ENCODE data around the gene CNTN5.

CNTN5 gene

DNA sequence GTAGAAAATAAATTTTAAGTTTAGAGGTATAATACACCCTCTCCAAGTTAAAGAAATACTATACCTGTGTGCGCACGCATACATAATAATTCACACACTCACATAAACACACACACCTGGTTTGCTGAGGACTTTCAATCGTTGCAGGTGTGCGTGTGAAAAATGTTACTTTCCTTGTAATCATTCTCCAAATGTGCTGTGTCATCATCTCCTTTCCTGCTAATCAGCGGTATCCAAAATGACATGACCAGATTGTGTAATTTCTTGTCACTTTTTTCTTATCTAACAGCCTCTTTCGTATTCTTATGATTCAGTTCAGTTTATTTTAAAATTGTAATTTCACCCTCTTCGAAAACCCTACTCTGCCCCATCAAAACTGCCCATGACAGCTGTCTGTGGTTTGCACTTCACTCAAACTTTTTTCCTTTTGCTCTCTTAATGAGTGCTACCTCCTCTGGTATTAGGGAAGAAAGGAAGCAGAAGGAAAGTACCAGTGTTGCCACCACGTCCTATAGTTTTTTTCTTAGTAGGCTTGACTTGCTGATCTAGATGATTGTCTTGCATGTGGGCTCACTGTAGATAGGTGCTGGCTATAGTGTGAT, 651.2 kb downstream of the CNTN5 start:
- Histone ChIP-seq H3K27ac (ENCODE audit: poor library complexity, severe bottlenecking) (no peak overlapping the region), H3K36me3 (ENCODE audit: low read depth) (no peaks in the 10 kb centered on the region), H3K4me3 (ENCODE audit: severe bottlenecking) (no peak overlapping the region), H3K9me3 (ENCODE audit: severe bottlenecking) (no peaks in the 10 kb centered on the region), H3K27me3 (ENCODE audit: insufficient read depth, poor library complexity, severe bottlenecking) (peaks cover 9% of the 10 kb centered on the region), H3K4me1 (ENCODE audit: insufficient read depth, poor library complexity, severe bottlenecking) (no peaks in the 10 kb centered on the region)
- no peak for DNase-seq (ENCODE audit: low spot score)
- no peak for TF ChIP-seq CTCF (IDR thresholded peaks at IDR 0.05; ENCODE audit: poor library complexity, severe bottlenecking)
- no peak for ATAC-seq (ENCODE audit: low read depth)

GRCh38 chr11:99676292-99676691, 655.5 kb downstream of the CNTN5 start:
- Histone ChIP-seq H3K4me3 (ENCODE audit: severe bottlenecking) (no peak overlapping the region), H3K27ac (ENCODE audit: poor library complexity, severe bottlenecking) (no peak overlapping the region), H3K9me3 (ENCODE audit: severe bottlenecking) (no peaks in the 10 kb centered on the region), H3K4me1 (ENCODE audit: insufficient read depth, poor library complexity, severe bottlenecking) (no peaks in the 10 kb centered on the region), H3K36me3 (ENCODE audit: low read depth) (no peaks in the 10 kb centered on the region), H3K27me3 (ENCODE audit: insufficient read depth, poor library complexity, severe bottlenecking) (peaks cover 2% of the 10 kb centered on the region)
- no peak for TF ChIP-seq CTCF (IDR thresholded peaks at IDR 0.05; ENCODE audit: poor library complexity, severe bottlenecking)
- ATAC-seq (ENCODE audit: low read depth) (no peak), DNase-seq (ENCODE audit: low spot score) (no peak)

GRCh38 chr11:99682171-99682570, 661.4 kb downstream of the CNTN5 start:
- H3K27ac ChIP-seq (ENCODE audit: poor library complexity, severe bottlenecking), result no peak overlapping the region
- H3K4me3 ChIP-seq (ENCODE audit: severe bottlenecking), result no peak overlapping the region
- DNase-seq (ENCODE audit: low spot score) (no peak), ATAC-seq (ENCODE audit: low read depth) (no peak)
- no peaks in the 10 kb centered on the region for H3K4me1 ChIP-seq (ENCODE audit: insufficient read depth, poor library complexity, severe bottlenecking)
- H3K9me3 ChIP-seq (ENCODE audit: severe bottlenecking), result no peaks in the 10 kb centered on the region
- TF ChIP-seq CTCF (IDR thresholded peaks at IDR 0.05; ENCODE audit: poor library complexity, severe bottlenecking), result no peak
- no peaks in the 10 kb centered on the region for H3K36me3 ChIP-seq (ENCODE audit: low read depth)
- H3K27me3 ChIP-seq (ENCODE audit: insufficient read depth, poor library complexity, severe bottlenecking), result no peaks in the 10 kb centered on the region

DNA sequence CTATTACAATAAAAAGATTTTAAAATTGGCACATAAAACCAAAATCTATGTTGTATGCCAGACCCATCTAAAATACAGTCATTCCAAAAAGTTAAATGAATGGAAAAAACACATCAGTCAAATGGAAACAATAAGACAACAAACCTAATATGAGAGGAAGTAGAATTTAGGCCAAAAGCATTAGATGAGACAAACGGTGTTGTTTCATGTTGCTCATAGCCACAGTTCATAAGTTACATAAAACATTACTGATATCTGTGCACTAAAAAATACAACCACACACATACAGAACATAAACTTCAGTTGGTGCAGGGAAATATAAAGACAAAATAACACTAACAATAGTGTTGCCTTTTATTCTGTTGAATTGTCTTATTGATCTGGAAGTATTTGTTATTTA, 661.9 kb downstream of the CNTN5 start:
- ATAC-seq (ENCODE audit: low read depth), result no peak
- H3K36me3 ChIP-seq (ENCODE audit: low read depth), result no peaks in the 10 kb centered on the region
- no peaks in the 10 kb centered on the region for H3K4me1 ChIP-seq (ENCODE audit: insufficient read depth, poor library complexity, severe bottlenecking)
- H3K27me3 ChIP-seq (ENCODE audit: insufficient read depth, poor library complexity, severe bottlenecking), result no peaks in the 10 kb centered on the region
- no peaks in the 10 kb centered on the region for H3K9me3 ChIP-seq (ENCODE audit: severe bottlenecking)
- no peak for TF ChIP-seq CTCF (IDR thresholded peaks at IDR 0.05; ENCODE audit: poor library complexity, severe bottlenecking)
- no peak overlapping the region for H3K4me3 ChIP-seq (ENCODE audit: severe bottlenecking)
- no peak overlapping the region for H3K27ac ChIP-seq (ENCODE audit: poor library complexity, severe bottlenecking)
- DNase-seq (ENCODE audit: low spot score), result no peak

- Histone ChIP-seq H3K36me3 (ENCODE audit: low read depth) (no peaks in the 10 kb centered on the region), H3K27me3 (ENCODE audit: insufficient read depth, poor library complexity, severe bottlenecking) (no peaks in the 10 kb centered on the region), H3K4me1 (ENCODE audit: insufficient read depth, poor library complexity, severe bottlenecking) (no peaks in the 10 kb centered on the region), H3K27ac (ENCODE audit: poor library complexity, severe bottlenecking) (no peak overlapping the region), H3K9me3 (ENCODE audit: severe bottlenecking) (no peaks in the 10 kb centered on the region), H3K4me3 (ENCODE audit: severe bottlenecking) (no peak overlapping the region)
- ATAC-seq (ENCODE audit: low read depth) (no peak), DNase-seq (ENCODE audit: low spot score) (no peak)
- TF ChIP-seq CTCF (IDR thresholded peaks at IDR 0.05; ENCODE audit: poor library complexity, severe bottlenecking), result no peak
Observed at GRCh38 chr11:99683933-99684332, 663.2 kb downstream of the CNTN5 start.
